Endothelial cell of umbilical vein (primary cell): Measurements from ENCODE around the gene BZW2. TPM values are rescaled to one million over a fixed set of nuclear protein-coding genes. Genes with fewer than 3 reads are reported as not detected.

Experiments
- BruUV-seq: library from RNA; stranded (reverse); fragments of 400-500 nt; replicated peaks from 2 replicates; lab custom pipeline; 2021; lab: Mats Ljungman, UMichigan
- CTCF ChIA-PET: fragments of 300-600, 350-600 bp; sonication (Branson Sonifier 250); formaldehyde crosslinking; loops from one replicate; lab custom pipeline; 2021; ENCODE audit warnings: antibody characterized with exemption, inconsistent platforms; lab: Charles Lee
- POLR2A ChIA-PET: fragments of 300-600, 350-600 bp; sonication (Branson Sonifier 250); formaldehyde crosslinking; loops from one replicate; lab custom pipeline; 2021; ENCODE audit warnings: antibody characterized with exemption, inconsistent platforms; lab: Charles Lee
- DNase-seq: peaks from one replicate; pipeline ENCODE4 v3.0.0-alpha.2; 2011; ENCODE audit warnings: low read depth, low spot score
- FAIRE-seq: peaks from 2 replicates; lab custom pipeline; 2011; peaks lifted over from hg19 to GRCh38; lab: Jason Lieb, UNC
- H2AFZ ChIP-seq: 2 replicates; pipeline ENCODE4 v1.6.0; 2012; ENCODE audit warnings: low read depth, low read length, control low read depth, inconsistent platforms
- H3K27ac ChIP-seq: 2 replicates; pipeline ENCODE4 v1.5.1; 2011; ENCODE audit warnings: low read depth, mild to moderate bottlenecking, control low read depth, low read length, moderate library complexity; ENCODE audit not compliant: insufficient read depth
- H3K27me3 ChIP-seq, 2 experiments: 2 replicates each; pipeline versions ENCODE4 v1.6.0 to v1.6.1; 2011; ENCODE audit warnings: low read length in 2 of 2, mixed read lengths in 1 of 2; ENCODE audit not compliant: control insufficient read depth in 2 of 2, insufficient read depth in 2 of 2
- H3K36me3 ChIP-seq, 2 experiments: 2 replicates in 1 of 2; 3 replicates in 1 of 2; pipeline ENCODE4 v1.5.1; 2011; ENCODE audit warnings: low read length in 2 of 2, mild to moderate bottlenecking in 1 of 2, moderate library complexity in 1 of 2; ENCODE audit not compliant: control insufficient read depth in 2 of 2, insufficient read depth in 2 of 2; ENCODE audit errors: extremely low read depth in 1 of 2
- H3K4me1 ChIP-seq: 3 replicates; pipeline ENCODE4 v1.5.1; 2011; ENCODE audit warnings: mild to moderate bottlenecking, low read length; ENCODE audit not compliant: control insufficient read depth, insufficient read depth; ENCODE audit errors: extremely low read depth
- H3K4me2 ChIP-seq: 2 replicates; pipeline ENCODE4 v1.6.1; 2011; ENCODE audit warnings: low read length, control low read depth, mixed read lengths; ENCODE audit not compliant: insufficient read depth
- H3K4me3 ChIP-seq, 3 experiments: fragments of 200-600 bp in 1 of 3; sonication (generic), shearing (Covaris generic) in 1 of 3; replicated peaks in 1 of 3; 2 replicates each; pipeline ENCODE4 v1.5.1; 2011 to 2016; ENCODE audit warnings: control low read depth in 3 of 3, low read length in 3 of 3, mild to moderate bottlenecking in 2 of 3, inconsistent platforms in 1 of 3, low read depth in 1 of 3, moderate library complexity in 1 of 3; ENCODE audit not compliant: insufficient read depth in 1 of 3
- H3K79me2 ChIP-seq: 2 replicates; pipeline ENCODE4 v1.6.0; 2012; ENCODE audit warnings: low read length, inconsistent platforms; ENCODE audit not compliant: control insufficient read depth, insufficient read depth
- H3K9ac ChIP-seq: replicated peaks from 2 replicates; pipeline ENCODE3; 2011; ENCODE audit warnings: low read length, control low read depth; ENCODE audit not compliant: insufficient read depth; ENCODE audit errors: extremely low read depth
- H3K9me1 ChIP-seq: replicated peaks from 3 replicates; pipeline ENCODE4 v1.6.0; 2011; ENCODE audit warnings: mild to moderate bottlenecking, low read length; ENCODE audit not compliant: control insufficient read depth, insufficient read depth; ENCODE audit errors: extremely low read depth
- H3K9me3 ChIP-seq: replicated peaks from 2 replicates; pipeline ENCODE4 v1.5.1; 2012; ENCODE audit warnings: low read length, inconsistent platforms; ENCODE audit not compliant: control insufficient read depth, insufficient read depth
- H4K20me1 ChIP-seq: replicated peaks from 2 replicates; pipeline ENCODE3; 2011; ENCODE audit warnings: mild to moderate bottlenecking, low read length; ENCODE audit not compliant: control insufficient read depth, insufficient read depth; ENCODE audit errors: extremely low read depth
- EZH2 ChIP-seq: IDR thresholded peaks from 2 replicates; pipeline ENCODE4 v1.6.1; 2012; ENCODE audit warnings: borderline replicate concordance, low read depth, mild to moderate bottlenecking, moderate library complexity, low read length, inconsistent platforms; ENCODE audit not compliant: severe bottlenecking
- FOS ChIP-seq: IDR thresholded peaks from 2 replicates; pipeline ENCODE4 v1.6.1; 2011; ENCODE audit warnings: mild to moderate bottlenecking, low read length, moderate library complexity, borderline replicate concordance; ENCODE audit not compliant: insufficient read depth
- GATA2 ChIP-seq: IDR thresholded peaks from 2 replicates; pipeline ENCODE4 v1.7.0; 2011; ENCODE audit warnings: low read depth, mild to moderate bottlenecking, moderate library complexity, mixed read lengths, low read length; ENCODE audit not compliant: insufficient read length, insufficient read depth
- JUN ChIP-seq: IDR thresholded peaks from 2 replicates; pipeline ENCODE4 v1.6.1; 2011; ENCODE audit warnings: borderline replicate concordance, low read depth; ENCODE audit not compliant: insufficient read length, insufficient read depth
- MYC ChIP-seq: IDR thresholded peaks from one replicate; pipeline ENCODE4 v1.6.1; 2011; ENCODE audit warnings: mild to moderate bottlenecking, low read depth, low read length
- POLR2A ChIP-seq: IDR thresholded peaks from 2 replicates; pipeline ENCODE4 v1.6.1; 2012; ENCODE audit warnings: low read depth, mild to moderate bottlenecking, control low read depth, low read length
- POLR2AphosphoS5 ChIP-seq: IDR thresholded peaks from 2 replicates; pipeline ENCODE4 v1.6.1; 2012; ENCODE audit warnings: low read depth, mild to moderate bottlenecking, control low read depth, low read length, moderate library complexity; ENCODE audit not compliant: insufficient read depth
- dilution Hi-C: fragments of 300-500 bp; cut with MboI; formaldehyde crosslinking; loops from one replicate; pipeline ENCODE4 v1.15.0; 2019; ENCODE audit warnings: low sequenced_read_pairs; ENCODE audit not compliant: extremely low pct_ligation_motif_present
- intact Hi-C: fragments of 100-400 bp; cut with micrococcal nuclease; formaldehyde crosslinking; loops from one replicate; pipeline ENCODE4 v1.10.0; 2022
- polyA plus RNA-seq, 4 experiments: library from polyadenylated mRNA; depleted of rRNA in 3 of 4; stranded (reverse) in 3 of 4; unstranded in 1 of 4; fragments of >200 nt; gene quantifications; 2 replicates each; pipeline versions ENCODE4 v1.2.1 to v1.2.3, GENCODE V29; 2011 to 2012; ENCODE audit warnings: missing spikeins in 1 of 4
- total RNA-seq: library from RNA; stranded (reverse); gene quantifications from 2 replicates; pipeline ENCODE4 v1.2.3, GENCODE V29; 2021
- TF ChIP-seq, protein P1 (sequence below): IDR thresholded peaks from 2 replicates; pipeline ENCODE4 v1.6.1; 2011; ENCODE audit not compliant: insufficient read depth, insufficient read length
- TF ChIP-seq, protein P2 (sequence below), 2 donors: IDR thresholded peaks; 1 replicate in 1 of 2; 2 replicates in 1 of 2; pipeline ENCODE4 v1.5.1; 2011; ENCODE audit warnings: low read length in 2 of 2, mild to moderate bottlenecking in 2 of 2, moderate library complexity in 2 of 2, control low read depth in 1 of 2, inconsistent platforms in 1 of 2, low read depth in 1 of 2; ENCODE audit not compliant: insufficient read depth in 1 of 2; ENCODE audit errors: extremely low read depth in 1 of 2

Gene BZW2
- total and polyA plus RNA-seq, 2 donors (not counting 3 experiments of a cell fraction or from before 2014, with no cell fraction given): 39.7 to 106 TPM

DNA sequence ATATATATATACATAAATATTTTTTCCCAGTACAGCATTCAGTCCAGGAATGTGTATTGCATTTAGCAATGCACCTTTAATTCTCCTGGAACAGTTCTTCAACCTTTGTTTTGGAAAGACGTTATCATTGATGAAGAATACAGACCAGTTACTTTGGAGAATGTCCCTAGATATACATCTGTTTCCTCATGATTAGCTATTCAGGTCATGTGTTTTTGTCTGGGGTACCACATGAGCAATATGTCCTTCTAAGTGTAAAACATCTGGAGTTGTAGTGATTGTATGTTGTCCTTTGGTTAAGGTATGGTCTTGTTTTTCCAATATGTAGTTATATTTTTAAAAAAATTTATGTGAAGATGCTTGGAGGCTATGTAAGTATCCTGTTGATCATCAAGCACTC lies 10.2 kb downstream of the BZW2 start:
- no TSS peak for BruUV-seq
- no peak overlapping the region for H3K4me2 ChIP-seq
- H4K20me1 ChIP-seq: peaks cover under 1% of the 10 kb centered on the region
- no peaks in the 10 kb centered on the region for H3K27me3 ChIP-seq
- peaks cover 95% of the 10 kb centered on the region for H3K79me2 ChIP-seq
- H3K4me3 ChIP-seq: no peak overlapping the region
- H3K4me1 ChIP-seq: peaks cover 25% of the 10 kb centered on the region
- TF ChIP-seq, protein P1, sequence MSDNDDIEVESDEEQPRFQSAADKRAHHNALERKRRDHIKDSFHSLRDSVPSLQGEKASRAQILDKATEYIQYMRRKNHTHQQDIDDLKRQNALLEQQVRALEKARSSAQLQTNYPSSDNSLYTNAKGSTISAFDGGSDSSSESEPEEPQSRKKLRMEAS: no peak
- TF ChIP-seq, protein P2, sequence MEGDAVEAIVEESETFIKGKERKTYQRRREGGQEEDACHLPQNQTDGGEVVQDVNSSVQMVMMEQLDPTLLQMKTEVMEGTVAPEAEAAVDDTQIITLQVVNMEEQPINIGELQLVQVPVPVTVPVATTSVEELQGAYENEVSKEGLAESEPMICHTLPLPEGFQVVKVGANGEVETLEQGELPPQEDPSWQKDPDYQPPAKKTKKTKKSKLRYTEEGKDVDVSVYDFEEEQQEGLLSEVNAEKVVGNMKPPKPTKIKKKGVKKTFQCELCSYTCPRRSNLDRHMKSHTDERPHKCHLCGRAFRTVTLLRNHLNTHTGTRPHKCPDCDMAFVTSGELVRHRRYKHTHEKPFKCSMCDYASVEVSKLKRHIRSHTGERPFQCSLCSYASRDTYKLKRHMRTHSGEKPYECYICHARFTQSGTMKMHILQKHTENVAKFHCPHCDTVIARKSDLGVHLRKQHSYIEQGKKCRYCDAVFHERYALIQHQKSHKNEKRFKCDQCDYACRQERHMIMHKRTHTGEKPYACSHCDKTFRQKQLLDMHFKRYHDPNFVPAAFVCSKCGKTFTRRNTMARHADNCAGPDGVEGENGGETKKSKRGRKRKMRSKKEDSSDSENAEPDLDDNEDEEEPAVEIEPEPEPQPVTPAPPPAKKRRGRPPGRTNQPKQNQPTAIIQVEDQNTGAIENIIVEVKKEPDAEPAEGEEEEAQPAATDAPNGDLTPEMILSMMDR (IDR thresholded peaks at IDR 0.05; ENCODE audit: extremely low read depth in 1 of 2, insufficient read depth in 1 of 2, low read depth in 1 of 2, low read length in 2 of 2): no peak
- TF ChIP-seq POLR2A (no peak), EZH2 (no peak), MYC (no peak), GATA2 (no peak), FOS (no peak), JUN (no peak), POLR2AphosphoS5 (no peak)
- FAIRE-seq: no peak
- DNase-seq: peak; percentile 36
- no peaks in the 10 kb centered on the region for H3K9me1 ChIP-seq
- no peak overlapping the region for H3K27ac ChIP-seq
- ChIA-PET CTCF (no interaction called here), POLR2A (no interaction called here)
- no peak overlapping the region for H2AFZ ChIP-seq
- H3K36me3 ChIP-seq: no peaks in the 10 kb centered on the region
- dilution Hi-C loops: no loop called here
- H3K9me3 ChIP-seq: no peaks in the 10 kb centered on the region
- H3K9ac ChIP-seq: no peak overlapping the region
- intact Hi-C loops: no loop called here
